ENCODE measurements around the gene HCFC1R1.
"Not testable (repeated sequence)": the region's sequence is repeated elsewhere in the genome, so short reads cannot be mapped to it uniquely, and the experiment has no call there.

The HCFC1R1 gene

GRCh38 chr16:3056336-3057180 is 32.8 kb upstream of the HCFC1R1 start:
- H3K9ac ChIP-seq: no peak overlapping the region
- H3K36me3 ChIP-seq (ENCODE audit: control insufficient read depth, insufficient read depth, low read length): no peaks in the 10 kb centered on the region
- TF ChIP-seq, protein P1, sequence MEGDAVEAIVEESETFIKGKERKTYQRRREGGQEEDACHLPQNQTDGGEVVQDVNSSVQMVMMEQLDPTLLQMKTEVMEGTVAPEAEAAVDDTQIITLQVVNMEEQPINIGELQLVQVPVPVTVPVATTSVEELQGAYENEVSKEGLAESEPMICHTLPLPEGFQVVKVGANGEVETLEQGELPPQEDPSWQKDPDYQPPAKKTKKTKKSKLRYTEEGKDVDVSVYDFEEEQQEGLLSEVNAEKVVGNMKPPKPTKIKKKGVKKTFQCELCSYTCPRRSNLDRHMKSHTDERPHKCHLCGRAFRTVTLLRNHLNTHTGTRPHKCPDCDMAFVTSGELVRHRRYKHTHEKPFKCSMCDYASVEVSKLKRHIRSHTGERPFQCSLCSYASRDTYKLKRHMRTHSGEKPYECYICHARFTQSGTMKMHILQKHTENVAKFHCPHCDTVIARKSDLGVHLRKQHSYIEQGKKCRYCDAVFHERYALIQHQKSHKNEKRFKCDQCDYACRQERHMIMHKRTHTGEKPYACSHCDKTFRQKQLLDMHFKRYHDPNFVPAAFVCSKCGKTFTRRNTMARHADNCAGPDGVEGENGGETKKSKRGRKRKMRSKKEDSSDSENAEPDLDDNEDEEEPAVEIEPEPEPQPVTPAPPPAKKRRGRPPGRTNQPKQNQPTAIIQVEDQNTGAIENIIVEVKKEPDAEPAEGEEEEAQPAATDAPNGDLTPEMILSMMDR (IDR thresholded peaks at IDR 0.05): no peak
- no peaks in the 10 kb centered on the region for H3K79me2 ChIP-seq
- no peaks in the 10 kb centered on the region for H3K4me1 ChIP-seq
- no peaks in the 10 kb centered on the region for H3K27me3 ChIP-seq (ENCODE audit: control insufficient read depth, insufficient read depth, low read length)
- H3K4me2 ChIP-seq (ENCODE audit: low read length): no peak overlapping the region
- H3K27ac ChIP-seq: no peak overlapping the region
- no peaks in the 10 kb centered on the region for H3K9me3 ChIP-seq (ENCODE audit: control insufficient read depth, low read length)
- H3K4me3 ChIP-seq (ENCODE audit: low read depth, low read length): no peak overlapping the region
- H2AFZ ChIP-seq: no peak overlapping the region

DNA sequence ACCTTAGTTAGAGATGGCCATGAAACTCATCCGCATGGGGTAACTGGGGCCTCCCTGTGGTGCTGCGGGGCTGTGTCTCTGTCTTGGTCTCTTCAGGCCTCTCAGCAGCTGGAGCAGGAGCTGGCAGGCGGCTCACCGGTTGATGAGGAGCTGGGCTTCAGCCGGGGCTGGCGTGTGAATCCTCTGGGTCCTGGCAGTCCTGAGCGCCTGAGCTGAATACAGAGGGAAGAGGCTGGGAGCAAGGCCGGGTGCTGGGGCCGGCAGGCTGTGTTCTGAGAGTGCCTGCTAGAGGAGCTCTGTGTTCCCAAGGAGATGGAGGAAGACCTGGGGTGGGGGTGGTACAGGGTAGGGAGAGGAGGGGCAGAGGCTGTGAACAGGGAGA is 32.0 kb upstream of the HCFC1R1 start:
- H3K4me1 ChIP-seq; H3K27me3 ChIP-seq (ENCODE audit: control insufficient read depth, insufficient read depth, low read length); H3K4me2 ChIP-seq (ENCODE audit: low read length); H2AFZ ChIP-seq; H3K9me3 ChIP-seq (ENCODE audit: control insufficient read depth, low read length); H3K4me3 ChIP-seq (ENCODE audit: low read depth, low read length); H3K27ac ChIP-seq; H3K36me3 ChIP-seq (ENCODE audit: control insufficient read depth, insufficient read depth, low read length); H3K9ac ChIP-seq; H3K79me2 ChIP-seq: not testable (repeated sequence)

- Histone ChIP-seq H3K79me2 (no peaks in the 10 kb centered on the region), H3K4me2 (ENCODE audit: low read length) (no peak overlapping the region), H3K36me3 (ENCODE audit: control insufficient read depth, insufficient read depth, low read length) (no peaks in the 10 kb centered on the region), H3K9me3 (ENCODE audit: control insufficient read depth, low read length) (no peaks in the 10 kb centered on the region), H3K4me1 (no peaks in the 10 kb centered on the region), H2AFZ (no peak overlapping the region), H3K27me3 (ENCODE audit: control insufficient read depth, insufficient read depth, low read length) (no peaks in the 10 kb centered on the region), H3K4me3 (ENCODE audit: low read depth, low read length) (no peak overlapping the region), H3K9ac (no peak overlapping the region), H3K27ac (no peak overlapping the region)
- TF ChIP-seq, protein P1 (IDR thresholded peaks at IDR 0.05): no peak
These were observed 31.4 kb upstream of the HCFC1R1 start for GRCh38 chr16:3054965-3055733.

DNA sequence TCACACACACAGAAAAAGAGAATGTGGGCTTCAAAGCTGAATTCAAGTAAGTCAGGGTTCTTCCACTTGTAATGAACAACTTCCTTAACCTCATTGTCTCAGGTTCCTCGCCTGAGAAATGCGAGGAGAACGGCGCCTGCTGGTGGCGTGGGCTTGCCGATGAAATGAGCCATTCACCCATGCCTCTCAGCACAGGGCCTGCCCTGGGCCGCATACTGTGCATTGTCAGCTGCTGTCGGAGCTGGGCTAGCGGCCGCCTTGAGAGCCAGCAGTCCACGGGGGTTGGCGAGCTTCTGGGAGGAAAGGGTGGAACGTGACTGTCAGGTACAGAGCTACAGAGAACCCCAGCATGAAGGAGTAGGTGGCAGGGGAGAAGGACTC is 29.6 kb upstream of the HCFC1R1 start:
- not testable (repeated sequence) for H3K4me3 ChIP-seq (ENCODE audit: low read depth, low read length); H3K36me3 ChIP-seq (ENCODE audit: control insufficient read depth, insufficient read depth, low read length); H3K4me2 ChIP-seq (ENCODE audit: low read length); H3K27ac ChIP-seq; H3K79me2 ChIP-seq; H3K4me1 ChIP-seq; H3K9me3 ChIP-seq (ENCODE audit: control insufficient read depth, low read length); H3K27me3 ChIP-seq (ENCODE audit: control insufficient read depth, insufficient read depth, low read length); H2AFZ ChIP-seq; H3K9ac ChIP-seq

GRCh38 chr16:3052571-3053329 is 29.0 kb upstream of the HCFC1R1 start:
- not testable (repeated sequence) for H3K9ac ChIP-seq; H3K79me2 ChIP-seq; H2AFZ ChIP-seq; H3K9me3 ChIP-seq (ENCODE audit: control insufficient read depth, low read length); H3K27me3 ChIP-seq (ENCODE audit: control insufficient read depth, insufficient read depth, low read length); H3K27ac ChIP-seq; H3K4me3 ChIP-seq (ENCODE audit: low read depth, low read length); H3K36me3 ChIP-seq (ENCODE audit: control insufficient read depth, insufficient read depth, low read length); H3K4me2 ChIP-seq (ENCODE audit: low read length); H3K4me1 ChIP-seq

- Histone ChIP-seq H3K27ac (no peak overlapping the region), H3K9me3 (ENCODE audit: control insufficient read depth, low read length) (no peaks in the 10 kb centered on the region), H3K4me3 (ENCODE audit: low read depth, low read length) (no peak overlapping the region), H3K36me3 (ENCODE audit: control insufficient read depth, insufficient read depth, low read length) (no peaks in the 10 kb centered on the region), H3K79me2 (no peaks in the 10 kb centered on the region), H3K4me1 (peaks cover 3% of the 10 kb centered on the region), H3K27me3 (ENCODE audit: control insufficient read depth, insufficient read depth, low read length) (peaks cover 5% of the 10 kb centered on the region), H3K9ac (no peak overlapping the region), H2AFZ (no peak overlapping the region), H3K4me2 (ENCODE audit: low read length) (no peak overlapping the region)
- TF ChIP-seq, protein P1 (IDR thresholded peaks at IDR 0.05): no peak
These were observed 27.8 kb upstream of the HCFC1R1 start for GRCh38 chr16:3051494-3051893.
